NCI-H82 (cell line): Measurements from ENCODE around the gene TMEM266.
A peak's percentile ranks its signal among the peaks of the same experiment; 100 is the strongest.

ENCODE experiments used
- DNase-seq: peaks from one replicate; lab custom pipeline; 2025; lab: John Stamatoyannopoulos, UW

The TMEM266 gene

DNA sequence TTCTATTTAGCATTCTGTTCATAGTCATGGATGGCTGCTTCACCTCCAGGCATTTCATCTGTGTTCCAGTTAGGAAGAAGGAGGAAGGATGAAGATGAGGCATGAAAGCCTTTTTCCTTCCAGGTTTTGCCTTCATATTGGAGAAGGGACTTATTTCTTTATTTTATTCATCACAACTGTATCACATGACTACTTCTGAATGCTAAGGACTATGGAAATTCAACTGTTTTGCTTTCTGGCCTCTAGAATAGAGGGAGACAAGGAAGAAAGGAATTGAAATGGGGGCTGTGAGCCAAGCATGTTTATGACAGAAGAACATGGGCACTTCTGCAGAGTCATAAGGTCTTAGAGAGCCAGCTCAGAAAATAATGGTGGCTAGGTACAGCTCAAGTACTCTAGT lies 10.4 kb downstream of the TMEM266 start:
- DNase-seq: no peak

DNA sequence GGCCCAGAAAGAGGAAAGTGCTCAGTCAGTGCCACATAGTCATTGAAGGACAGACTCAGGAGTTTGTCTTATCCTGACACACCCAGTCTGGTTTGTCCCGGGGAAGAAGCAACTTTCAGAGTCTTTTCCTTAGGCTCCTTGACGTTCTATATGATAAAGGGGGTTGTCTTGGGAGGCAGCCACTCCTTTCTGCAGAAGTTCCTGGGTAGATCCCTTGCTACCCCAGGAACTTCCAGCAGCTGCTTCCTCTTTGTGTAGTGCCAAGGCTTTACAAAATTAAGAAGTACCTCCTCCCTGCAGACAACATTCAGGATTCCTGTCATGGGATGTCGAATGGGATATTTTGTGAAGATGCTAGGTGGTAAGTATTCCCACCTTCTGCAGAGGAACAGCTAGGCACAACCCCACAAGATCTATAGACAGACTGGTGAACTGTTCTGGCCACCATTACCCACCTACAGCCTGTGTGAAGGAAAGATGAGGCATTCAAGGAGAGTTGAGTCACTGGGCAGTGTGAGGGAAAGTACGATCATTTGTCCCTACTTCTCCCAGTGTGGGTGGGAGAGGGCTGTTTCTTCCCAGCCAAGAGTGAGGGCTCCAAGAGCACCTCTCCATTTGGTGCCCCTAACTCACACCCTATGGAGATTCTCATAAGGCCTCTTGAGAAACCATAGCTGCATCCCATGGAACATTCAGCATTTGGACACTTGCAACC lies 11.3 kb downstream of the TMEM266 start:
- no peak for DNase-seq

DNA sequence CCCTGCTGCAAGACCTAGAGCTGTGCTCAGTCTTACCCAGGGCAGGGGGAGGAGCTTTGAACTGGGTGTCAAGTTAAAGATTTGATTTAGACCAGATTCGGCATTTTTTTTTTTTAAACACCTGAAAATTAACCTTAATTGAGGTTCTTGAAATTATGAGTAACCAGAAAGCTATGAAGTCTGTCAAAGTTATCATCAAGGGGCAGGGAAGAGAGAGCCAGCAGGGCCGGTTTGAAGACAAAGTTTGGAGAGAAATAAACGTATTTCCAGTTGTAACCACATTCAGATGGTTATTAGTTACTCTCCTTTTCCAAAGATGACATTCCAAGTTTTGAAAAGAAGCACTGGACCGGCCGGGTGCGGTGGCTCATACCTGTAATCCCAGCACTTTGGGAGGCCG lies 12.0 kb downstream of the TMEM266 start:
- no peak for DNase-seq

DNA sequence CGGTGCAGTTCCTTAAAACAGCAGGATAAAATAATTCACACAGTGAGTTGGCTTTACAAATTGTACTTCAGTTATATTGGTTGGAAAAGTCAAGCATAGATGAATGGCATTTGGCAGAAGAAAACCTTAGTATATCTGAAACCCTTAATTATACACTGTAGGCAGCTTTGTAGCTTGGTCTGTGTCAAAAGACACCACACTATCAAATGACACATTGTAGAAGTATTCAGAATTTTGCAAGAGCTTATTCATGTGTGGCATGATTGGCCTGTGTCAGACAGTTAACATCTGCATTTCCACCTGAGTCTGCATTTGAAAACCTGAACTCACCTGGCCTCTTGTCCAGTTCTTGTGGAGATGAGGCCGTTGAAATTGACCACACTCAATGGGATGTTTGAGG lies 13.8 kb downstream of the TMEM266 start:
- DNase-seq: no peak

DNA sequence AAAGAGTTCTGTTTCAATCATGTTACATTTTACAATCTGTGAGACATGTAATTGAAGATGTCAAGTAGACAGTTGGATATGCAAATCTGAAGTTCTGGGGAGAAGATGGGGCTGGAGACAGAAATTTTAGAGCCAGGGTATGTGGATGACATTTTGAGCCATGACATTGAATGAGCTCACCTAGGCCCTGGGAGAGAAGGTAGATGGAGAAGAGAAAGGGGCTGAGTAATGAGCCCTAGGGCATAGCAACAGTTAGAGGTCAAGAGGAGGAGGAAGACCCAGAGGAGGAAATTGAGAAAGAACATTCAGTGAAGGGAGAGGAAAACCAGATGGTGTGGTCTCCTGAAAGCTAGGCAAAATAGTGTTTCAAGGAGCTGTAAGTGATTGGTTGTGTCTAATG lies 15.3 kb downstream of the TMEM266 start:
- DNase-seq: no peak

DNA sequence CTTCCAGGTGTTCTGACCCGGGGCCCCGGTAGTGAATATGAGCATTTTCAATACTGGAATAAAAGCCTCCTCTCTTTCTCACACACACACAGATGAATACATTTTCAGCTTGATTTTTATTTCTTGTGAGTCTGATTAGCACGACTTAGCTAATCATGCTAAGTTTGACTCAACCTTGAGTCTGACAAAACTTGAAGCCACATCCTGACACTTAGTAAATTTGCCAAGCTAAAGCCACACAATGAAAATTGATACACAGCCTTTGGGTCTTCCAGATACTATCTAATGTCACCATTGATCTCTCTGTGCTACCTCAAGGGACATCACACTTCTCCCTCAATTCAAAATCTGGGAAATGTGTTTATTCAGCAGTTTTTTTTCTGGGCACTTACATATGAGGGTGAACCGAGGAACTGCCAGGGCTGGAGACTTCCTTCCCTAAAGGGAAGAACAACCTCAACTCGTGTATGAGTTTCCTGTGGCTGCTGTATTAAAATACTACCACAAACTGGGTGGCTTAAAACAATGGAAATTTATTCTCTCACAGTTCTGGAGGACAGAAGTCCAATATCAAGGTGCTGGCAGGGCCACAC lies 18.6 kb downstream of the TMEM266 start:
- no peak for DNase-seq

DNA sequence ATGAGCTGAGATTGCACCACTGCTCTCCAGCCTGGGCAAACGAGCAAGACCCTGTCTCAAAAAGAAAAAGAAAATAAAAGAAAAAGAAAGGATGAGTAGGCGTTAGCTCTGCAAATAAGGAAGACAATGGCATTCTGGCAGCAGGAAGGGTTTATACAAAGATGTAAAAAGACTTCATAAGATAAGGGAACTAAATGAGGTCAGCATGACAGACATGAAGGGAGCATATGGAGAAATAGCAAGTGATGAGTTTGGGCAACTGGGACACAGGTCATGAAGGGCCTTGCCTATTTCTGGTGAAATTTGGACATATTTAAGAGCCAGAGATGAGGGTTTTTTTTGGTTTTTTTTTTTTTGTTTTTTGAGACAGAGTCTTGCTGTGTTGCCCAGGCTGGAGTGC lies 24.5 kb downstream of the TMEM266 start:
- no peak for DNase-seq

DNA sequence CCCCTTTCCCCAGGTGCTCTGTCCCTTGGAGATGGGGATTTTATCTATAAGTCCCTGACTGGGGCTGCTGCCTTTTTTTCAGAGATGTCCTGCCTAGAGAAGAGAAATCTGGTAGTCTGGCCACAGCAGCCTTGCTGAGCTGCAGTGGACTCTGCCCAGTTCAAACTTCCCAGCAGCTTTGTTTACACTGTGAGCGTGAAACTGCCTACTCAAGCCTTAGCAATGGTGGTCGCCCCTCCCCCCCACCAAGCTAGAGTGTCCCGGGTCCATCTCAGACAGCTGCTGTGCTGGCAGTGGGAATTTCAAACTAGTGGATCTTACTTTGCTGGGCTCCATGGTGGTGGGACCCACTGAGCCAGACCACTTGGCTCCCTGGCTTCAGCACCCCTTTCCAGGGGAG lies 38.9 kb downstream of the TMEM266 start:
- no peak for DNase-seq

DNA sequence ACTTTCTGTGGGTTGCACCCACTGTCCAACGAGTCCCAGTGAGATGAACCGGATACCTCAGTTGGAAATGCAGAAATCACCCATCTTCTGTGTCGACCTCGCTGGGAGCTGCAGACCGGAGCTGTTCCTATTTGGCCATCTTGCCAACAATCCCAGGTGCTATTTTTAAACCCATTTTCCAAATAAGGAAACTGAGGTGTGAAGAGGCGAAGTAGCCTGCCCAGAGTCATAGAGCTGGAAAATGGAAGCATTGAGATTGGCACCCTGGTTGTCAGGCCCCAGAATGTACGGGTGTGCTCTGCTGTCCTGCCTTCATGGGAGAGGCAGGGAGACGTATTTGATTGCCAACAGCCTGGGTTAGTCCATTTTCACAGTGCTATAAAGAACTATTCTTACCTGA lies 39.6 kb downstream of the TMEM266 start:
- no peak for DNase-seq

DNA sequence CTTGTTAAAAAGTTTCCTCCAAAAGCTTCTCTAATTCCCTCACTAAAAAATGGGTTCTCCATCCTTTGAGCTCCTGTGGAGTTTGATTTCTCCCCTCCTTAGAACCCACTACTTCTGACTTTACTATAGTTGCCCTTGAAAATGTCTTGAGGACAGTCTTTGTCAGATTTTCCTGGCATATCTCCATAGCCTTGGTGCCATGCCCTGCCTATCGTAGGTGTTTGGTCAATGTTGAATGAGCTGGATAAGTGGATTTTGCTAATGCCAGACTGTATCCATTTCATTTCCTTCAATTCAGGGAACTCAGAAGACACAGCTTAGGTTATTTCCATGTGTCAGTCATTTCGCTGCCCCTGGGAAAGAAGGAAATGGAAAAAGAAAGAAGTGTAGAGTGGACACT lies 40.6 kb downstream of the TMEM266 start:
- DNase-seq: no peak

DNA sequence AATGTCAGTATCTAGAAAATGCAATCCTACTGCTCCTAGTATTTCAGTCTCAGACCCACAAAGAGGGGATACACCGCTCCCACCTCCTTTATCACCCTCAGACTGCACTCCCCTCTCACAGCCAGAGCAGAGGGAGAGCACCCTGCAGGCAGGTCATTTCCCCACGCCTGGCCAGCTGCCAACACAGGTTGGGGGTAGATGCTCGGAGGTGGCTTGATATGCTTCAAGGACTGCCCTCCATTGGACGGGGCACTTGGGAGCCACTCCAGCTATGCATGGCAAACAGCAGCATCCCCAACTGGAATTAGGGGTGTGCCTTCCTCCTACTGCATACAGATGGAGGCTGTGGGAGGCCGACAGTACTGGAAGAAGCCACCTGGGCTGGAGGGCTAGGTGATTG lies 41.9 kb downstream of the TMEM266 start:
- DNase-seq: no peak

DNA sequence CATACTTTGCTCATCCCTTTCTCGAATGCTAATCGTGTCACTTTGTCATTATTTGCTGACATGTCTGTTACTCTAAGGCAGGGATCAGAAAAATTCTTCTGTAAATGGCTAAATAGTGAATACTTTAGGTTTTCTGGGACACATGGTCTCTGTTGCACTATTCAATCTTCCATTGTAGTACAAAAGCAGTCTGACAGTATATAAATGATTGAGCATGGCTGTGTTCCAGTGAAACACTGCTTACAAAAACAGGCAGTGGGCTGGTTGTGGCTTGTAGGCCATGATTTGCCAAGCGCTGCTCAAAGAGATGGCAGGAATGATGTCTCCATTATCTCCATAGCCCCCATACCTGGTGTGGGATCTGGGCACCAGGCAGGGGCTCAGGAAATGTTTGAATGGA lies 45.6 kb downstream of the TMEM266 start:
- no peak for DNase-seq

DNA sequence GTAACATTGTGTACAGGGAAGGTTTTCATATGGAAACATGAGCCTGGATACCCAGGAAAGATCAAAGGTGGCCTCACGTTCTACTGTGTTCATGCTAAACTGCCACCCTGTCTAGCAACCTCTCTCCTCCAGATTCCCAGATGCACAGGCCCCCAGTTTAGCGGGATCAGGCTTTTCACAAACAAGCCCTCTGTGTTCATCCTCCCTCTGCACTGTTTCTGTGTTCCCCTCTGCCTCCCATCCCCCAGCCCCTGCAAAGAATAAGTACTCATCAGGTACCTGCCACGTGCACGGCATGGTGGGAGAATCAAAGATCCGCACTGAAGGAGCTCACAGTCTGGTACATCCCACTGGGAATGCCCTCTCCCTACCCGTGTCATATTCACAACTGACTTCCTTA lies 46.1 kb downstream of the TMEM266 start:
- DNase-seq: no peak

DNA sequence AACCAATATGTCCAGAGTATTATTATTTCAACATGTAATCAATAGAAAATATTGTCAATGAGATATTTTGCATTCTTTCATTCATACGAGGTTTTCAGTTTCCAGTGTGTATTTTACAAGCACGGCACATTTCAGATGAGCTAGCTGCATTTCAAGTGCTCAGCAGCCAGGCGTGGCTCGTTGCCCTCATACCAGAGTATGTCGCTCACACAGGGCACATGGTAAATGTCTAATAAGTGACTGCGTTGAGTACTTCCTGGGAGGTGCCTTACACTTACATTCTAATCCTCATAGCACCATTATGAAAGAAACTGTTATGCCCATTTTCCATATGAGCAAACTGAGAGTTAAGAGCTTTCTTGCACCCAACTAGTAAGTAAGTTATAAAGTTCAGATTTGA lies 47.4 kb downstream of the TMEM266 start:
- no peak for DNase-seq

DNA sequence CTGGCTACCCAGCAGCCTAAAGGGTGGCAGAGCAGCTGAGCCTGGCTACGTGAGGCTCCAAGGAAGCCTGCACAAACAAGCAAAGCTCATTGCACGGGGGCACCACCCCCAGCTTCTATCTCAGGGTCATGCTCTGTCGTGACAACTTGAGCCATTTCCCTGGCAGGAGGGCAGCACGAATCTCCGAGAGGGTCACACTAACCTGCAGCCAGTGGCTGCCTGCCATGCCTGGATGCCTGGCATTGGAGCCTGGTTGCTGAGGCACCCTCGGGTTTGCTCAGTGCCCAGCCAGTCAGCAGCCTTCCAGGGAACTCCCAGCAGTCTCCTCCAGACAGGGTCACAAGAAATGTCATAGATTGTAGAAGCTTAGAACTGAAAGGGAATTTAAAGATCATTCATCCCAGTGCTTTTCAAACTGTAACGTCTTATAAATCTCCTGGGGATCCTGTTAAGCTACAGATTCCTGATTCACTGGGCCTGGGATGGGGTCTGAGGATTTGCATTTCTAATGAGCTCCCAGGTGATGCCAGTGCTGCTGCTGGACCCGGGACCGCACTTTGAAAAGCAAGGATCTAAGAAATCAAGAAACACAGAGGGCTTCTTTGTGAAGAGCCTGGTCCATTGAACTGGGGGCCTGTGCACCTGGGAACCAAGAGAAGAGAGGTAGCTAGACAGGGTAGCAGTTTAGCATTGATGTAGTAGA lies 48.4 kb downstream of the TMEM266 start:
- peak; percentile 41 for DNase-seq

DNA sequence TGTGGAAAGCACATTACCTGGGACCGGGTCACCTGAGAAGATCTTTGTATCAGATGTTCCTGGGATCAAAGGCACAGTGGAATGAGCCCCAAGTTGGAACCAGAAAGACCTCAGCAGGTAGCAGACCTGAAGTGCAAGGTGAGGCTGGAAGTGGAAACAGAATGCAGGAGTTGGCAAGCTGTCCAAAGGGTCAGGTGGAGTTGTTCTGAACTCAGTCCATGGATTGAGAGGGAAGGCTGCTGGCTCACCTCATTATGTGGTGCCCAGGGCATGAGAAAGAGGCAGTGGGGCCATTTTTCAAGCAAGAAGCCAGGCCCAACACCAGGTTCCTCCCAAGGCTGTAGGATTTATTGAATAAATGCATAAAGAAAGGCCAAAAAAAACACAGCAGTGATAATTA lies 49.3 kb downstream of the TMEM266 start:
- no peak for DNase-seq

DNA sequence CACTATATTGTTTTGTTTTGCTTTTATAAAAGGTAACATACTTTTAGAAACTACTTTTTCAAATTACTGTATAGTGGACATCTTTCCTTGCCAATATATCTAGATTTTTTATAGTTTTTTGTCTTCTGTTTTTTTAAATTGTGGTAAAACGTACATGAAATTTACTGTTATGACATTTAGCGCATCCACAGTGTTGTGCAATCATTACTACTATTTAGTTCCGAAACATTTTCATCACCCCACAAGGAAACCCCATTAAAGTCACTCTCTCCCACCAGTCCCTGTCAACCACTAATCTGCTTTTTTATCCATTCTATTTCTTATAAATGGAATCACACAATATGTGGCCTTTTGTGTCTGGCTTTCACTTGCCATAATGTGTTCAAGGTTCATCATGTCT lies 54.8 kb downstream of the TMEM266 start:
- no peak for DNase-seq

DNA sequence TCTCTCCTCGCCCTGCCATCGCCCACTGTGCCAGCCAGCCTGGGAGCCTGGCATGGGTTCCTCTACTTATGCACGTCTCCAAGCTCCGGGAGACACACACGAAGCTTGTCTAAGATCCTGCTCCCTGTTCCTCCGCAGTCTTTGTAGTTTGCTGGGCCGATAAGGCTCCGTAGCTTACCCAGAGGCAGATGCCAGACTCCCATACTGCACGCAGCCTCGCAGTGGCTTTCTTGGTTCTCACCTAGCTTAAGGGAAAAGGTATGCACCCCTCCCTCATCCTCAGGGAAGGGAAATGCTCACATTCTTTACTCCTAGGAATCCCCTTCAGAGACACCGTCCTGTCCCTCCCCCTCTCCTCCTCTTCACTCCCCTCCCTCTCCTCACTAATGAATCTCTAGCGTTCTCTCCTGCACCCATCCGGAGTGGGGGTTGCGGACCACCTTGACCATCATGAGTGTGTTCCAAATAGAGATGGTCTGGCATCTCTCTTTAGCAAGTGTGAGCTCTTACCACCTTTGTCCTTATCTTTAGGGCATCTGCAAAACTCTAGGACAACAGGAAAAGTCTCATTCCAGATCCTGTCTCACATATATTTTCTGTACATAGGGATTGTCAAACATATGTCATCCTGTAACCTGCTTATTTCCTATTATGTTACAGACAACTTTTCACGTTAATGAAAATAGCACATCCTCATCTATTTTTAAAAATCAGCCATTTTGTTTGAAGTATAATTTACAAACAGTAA lies 56.5 kb downstream of the TMEM266 start:
- no peak for DNase-seq

DNA sequence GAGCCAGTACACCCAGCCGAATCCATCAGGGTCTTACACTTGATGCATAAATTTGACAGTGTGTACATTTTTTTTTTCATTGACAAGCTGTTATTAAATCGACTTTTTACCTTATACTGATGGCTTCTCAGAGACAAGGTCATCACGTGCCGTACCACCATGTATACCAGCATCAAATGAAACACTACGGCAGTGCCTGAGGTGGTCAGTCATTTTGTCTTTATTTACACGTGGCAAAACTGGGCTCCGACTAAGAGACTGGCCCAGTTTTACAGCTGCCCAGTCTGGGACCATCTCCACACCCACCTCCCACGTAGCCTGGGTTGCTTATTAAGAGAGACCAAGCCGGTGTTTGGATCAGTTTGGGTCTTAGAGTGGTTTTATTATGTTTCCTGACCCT lies 57.4 kb downstream of the TMEM266 start:
- DNase-seq: no peak

DNA sequence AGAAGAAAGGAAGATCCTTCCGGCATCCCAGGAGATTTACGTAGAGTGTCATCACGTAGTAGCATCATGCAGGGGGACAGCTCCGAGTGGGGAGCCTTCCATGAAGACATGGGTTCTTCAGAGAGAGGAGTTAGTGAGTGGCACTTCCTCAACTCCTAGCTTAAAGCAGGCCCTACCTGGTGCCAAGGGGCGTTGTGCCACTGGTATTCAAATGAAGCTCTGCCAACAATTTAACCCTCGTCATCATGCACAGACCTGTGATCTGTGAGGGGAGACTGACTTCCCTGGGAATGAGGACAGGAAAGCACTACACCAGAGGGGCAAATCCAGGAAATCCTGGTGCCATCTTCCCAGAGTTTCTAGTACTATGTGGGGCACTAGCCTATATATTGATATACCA lies 59.0 kb downstream of the TMEM266 start:
- no peak for DNase-seq

DNA sequence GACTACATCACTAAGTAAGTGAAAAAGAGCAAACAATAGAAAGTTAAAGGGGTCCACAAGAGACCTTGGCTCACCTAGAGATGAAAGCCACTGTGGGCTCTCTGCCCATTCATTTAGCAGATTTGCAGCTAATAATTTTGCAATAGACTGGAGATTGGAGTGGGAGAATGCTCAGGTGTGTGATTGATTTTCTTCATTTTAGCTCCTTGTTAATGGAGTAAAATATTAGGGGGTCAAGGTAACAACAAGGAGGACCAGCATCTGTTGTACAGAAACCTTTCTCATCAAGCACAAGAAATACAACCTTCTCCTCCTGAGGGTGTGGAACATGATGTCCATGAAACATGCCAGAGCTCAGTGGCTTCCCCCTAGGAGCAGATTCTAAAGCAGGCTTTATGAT lies 63.2 kb downstream of the TMEM266 start:
- no peak for DNase-seq

DNA sequence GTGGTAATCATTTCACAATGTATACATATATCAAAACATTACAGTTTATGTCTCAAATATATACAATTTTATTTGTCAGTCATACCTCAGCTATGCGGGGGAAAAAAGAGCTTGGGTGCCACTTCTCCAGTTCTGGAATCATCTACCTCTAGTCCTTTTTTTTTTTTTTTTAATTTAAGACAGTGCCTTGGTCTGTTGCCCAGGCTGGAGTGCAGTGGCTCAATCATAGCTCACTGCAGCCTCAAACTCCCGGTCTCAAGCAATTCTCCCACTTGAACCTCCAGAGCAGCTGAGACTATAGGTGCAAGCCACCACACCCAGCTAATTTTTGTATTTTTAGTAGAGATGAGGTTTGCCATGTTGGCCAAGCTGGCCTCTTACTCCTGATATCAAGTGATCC lies 67.4 kb downstream of the TMEM266 start:
- DNase-seq: no peak

DNA sequence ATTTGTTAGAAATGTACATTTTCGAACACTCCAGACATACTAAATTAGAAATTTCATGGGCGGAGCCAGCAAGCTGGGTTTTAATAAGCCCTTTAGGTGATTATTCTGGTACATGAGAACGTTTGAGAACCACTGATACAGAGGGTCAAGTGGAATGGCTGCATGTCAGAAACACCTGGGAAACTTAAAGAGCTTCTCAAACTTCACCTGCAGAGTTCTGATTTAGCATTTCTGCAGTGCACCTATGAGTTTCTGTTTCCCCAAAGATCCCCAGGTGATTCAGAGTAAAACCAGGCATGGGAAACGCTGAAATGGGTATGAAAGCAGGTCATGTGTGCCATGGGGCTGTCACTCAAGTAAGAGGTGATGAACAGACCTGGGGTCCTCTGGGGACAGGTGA lies 68.1 kb downstream of the TMEM266 start:
- DNase-seq: no peak
